Bronchus fibroblast of lung (primary cell): ENCODE results near the gene EXOC1. TPM values are rescaled to one million over a fixed set of nuclear protein-coding genes. Genes with fewer than 3 reads are reported as not detected.

ENCODE experiments used
- total RNA-seq: library from RNA; depleted of rRNA; stranded (reverse); fragments of >200 nt; gene quantifications from 2 replicates; pipeline ENCODE4 v1.2.3, GENCODE V29; 2015

The EXOC1 gene, protein sequence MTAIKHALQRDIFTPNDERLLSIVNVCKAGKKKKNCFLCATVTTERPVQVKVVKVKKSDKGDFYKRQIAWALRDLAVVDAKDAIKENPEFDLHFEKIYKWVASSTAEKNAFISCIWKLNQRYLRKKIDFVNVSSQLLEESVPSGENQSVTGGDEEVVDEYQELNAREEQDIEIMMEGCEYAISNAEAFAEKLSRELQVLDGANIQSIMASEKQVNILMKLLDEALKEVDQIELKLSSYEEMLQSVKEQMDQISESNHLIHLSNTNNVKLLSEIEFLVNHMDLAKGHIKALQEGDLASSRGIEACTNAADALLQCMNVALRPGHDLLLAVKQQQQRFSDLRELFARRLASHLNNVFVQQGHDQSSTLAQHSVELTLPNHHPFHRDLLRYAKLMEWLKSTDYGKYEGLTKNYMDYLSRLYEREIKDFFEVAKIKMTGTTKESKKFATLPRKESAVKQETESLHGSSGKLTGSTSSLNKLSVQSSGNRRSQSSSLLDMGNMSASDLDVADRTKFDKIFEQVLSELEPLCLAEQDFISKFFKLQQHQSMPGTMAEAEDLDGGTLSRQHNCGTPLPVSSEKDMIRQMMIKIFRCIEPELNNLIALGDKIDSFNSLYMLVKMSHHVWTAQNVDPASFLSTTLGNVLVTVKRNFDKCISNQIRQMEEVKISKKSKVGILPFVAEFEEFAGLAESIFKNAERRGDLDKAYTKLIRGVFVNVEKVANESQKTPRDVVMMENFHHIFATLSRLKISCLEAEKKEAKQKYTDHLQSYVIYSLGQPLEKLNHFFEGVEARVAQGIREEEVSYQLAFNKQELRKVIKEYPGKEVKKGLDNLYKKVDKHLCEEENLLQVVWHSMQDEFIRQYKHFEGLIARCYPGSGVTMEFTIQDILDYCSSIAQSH
- 26.3 and 27.4 TPM in 2 replicates for total RNA-seq

DNA sequence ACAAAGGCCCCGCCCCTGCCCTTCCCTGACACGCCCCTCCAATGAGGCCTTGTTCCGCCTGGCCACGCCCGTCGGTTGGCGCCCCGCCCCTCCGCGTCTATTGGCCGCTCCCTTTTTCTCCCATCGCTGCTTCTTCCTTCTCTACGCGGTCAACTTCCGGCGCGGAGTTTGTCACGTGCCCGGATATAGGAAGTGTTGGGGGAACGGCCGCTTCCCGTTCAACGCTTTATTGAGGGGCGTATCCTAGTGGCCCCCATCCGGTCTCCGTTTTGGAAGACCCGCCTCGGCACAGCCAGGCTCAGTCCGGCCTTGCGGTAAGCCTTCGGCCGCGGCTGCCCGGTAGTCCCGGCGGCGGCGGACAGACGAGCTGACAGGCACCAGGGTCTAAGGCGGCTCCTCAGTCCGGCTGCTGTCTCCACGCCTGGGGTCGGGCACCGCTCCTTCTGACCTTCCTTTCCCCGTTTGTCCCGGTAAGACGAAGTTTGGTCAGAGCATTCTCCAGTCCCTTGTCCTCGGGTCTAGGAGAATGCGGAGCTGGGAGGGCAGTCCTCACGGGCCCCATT, at the start of gene EXOC1:
TSS of gene EXOC1 (plus strand) at position 165 of the 563 bp plus-strand sequence. CDS start 4,676 bp downstream, outside the sequence.

DNA sequence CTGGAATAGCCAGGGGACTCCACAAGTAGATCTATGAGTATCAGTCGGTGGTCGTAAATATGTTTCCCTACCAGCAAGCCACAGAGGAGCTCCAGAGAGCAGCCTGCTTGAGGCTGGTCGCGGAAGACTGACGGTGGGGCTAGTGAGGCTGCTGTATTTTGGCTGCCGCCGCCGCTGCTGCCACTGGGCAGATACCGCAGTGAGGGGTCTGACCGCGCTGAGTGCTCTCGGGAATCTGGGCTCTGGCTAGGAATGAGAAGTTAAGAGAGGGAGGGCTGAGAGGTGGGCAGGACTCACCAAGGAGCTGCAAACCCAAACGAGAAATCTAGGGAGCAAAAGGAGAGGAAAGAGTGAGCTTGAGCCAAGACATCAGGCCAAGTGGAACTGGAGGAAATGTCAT, 33.8 kb upstream of the EXOC1 start, which contains the start of gene EXOC1L:
TSS of gene EXOC1L (plus strand) at position 157 of the 400 bp plus-strand sequence. CDS start at position 394, 237 bp downstream.

DNA sequence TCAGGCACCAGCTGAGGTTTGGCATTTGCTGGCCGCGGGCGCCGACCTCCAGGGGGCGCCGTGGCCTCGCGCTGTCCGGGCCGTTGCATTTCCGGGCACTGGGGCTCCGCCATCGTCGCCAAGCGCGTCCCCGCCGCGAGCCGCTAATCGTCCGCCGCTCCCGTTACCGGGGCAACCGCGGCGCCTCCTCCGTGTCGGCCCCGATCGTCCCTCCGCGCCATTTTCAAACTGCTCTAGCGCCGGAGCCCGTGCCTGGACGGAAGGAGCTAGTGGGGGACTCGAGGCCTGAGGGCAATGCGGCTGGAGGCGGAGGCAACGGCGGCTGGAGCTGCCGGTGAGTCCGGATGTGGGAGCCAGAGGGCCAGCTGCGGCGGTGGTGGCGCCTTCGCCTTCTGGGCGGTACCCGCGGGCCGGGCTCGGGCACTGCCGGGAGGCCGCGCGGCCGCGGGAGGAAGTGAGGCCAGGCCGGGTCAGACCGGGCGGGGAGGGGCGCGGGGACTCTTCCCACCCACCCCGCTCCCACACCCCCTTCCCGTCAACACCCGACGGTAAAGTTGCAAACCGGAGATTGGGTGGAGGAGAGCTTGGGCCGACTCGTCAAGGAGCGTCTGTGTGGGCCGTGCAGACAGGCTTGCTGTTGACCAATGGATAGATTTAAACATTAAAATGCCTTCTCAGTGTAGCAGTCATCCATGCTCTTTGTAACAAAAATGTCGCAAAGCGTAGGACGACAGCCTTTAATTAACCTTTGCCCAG, 95.5 kb downstream of the EXOC1 start, which contains the start of gene CEP135:
TSS of gene CEP135 (plus strand) at position 220 of the 756 bp plus-strand sequence. CDS start 3,186 bp downstream, outside the sequence.

Other genes with a start within 250 kb of the EXOC1 start
- gene NMU, start 217.3 kb upstream of the EXOC1 start, total RNA-seq: 2.5 and 3.5 TPM in 2 replicates
- not detected in 2 replicates for gene EXOC1L, start 33.9 kb upstream of the EXOC1 start, total RNA-seq
- 4.2 and 4.6 TPM in 2 replicates for gene CEP135, start 95.3 kb downstream of the EXOC1 start, total RNA-seq